Adipocyte (in vitro differentiated cells): ENCODE results near the gene LRRN2.
A peak's percentile ranks its signal among the peaks of the same experiment; 100 is the strongest.
"Not testable (repeated sequence)": the region's sequence is repeated elsewhere in the genome, so short reads cannot be mapped to it uniquely, and the experiment has no call there.

Experiments used
- DNase-seq: peaks from one replicate; pipeline ENCODE4 v3.0.0-alpha.2; 2015; ENCODE audit warnings: low read depth
- H3K27me3 ChIP-seq: replicated peaks from 2 replicates; pipeline ENCODE4 v1.7.0; 2013; ENCODE audit warnings: mild to moderate bottlenecking, low read length, moderate library complexity; ENCODE audit not compliant: control insufficient read depth, insufficient read depth
- H3K36me3 ChIP-seq: 2 replicates; pipeline ENCODE4 v1.7.0; 2013; ENCODE audit warnings: low read length, mild to moderate bottlenecking, moderate library complexity; ENCODE audit not compliant: control insufficient read depth, insufficient read depth, severe bottlenecking
- H3K4me1 ChIP-seq: 2 replicates; pipeline ENCODE4 v1.7.0; 2013; ENCODE audit warnings: mild to moderate bottlenecking, low read length, moderate library complexity; ENCODE audit not compliant: control insufficient read depth, insufficient read depth
- H3K4me3 ChIP-seq: 2 replicates; pipeline ENCODE4 v1.7.0; 2013; ENCODE audit warnings: mild to moderate bottlenecking, low read length, moderate library complexity
- H3K9ac ChIP-seq: 2 replicates; pipeline ENCODE4 v1.7.0; 2013; ENCODE audit warnings: mild to moderate bottlenecking, low read length, moderate library complexity
- H3K9me3 ChIP-seq: 2 replicates; pipeline ENCODE4 v1.7.0; 2013; ENCODE audit warnings: mild to moderate bottlenecking, low read length, moderate library complexity; ENCODE audit not compliant: control insufficient read depth

The LRRN2 gene

GRCh38 chr1:204576422-204576821 is 109.1 kb downstream of the LRRN2 start:
- no peak for DNase-seq
- Histone ChIP-seq H3K36me3 (no peaks in the 10 kb centered on the region), H3K4me1 (peaks cover 23% of the 10 kb centered on the region)

GRCh38 chr1:204575221-204576190 is 110.0 kb downstream of the LRRN2 start:
- Histone ChIP-seq H3K4me3 (no peak overlapping the region), H3K27me3 (no peaks in the 10 kb centered on the region)

More at GRCh38 chr1:204576422-204576821, 109.1 kb downstream of the LRRN2 start:
- no peak overlapping the region for H3K9ac ChIP-seq
- H3K9me3 ChIP-seq = no peaks in the 10 kb centered on the region
- H3K4me3 ChIP-seq = no peak overlapping the region
- no peaks in the 10 kb centered on the region for H3K27me3 ChIP-seq

GRCh38 chr1:204574865-204575163 is 110.7 kb downstream of the LRRN2 start:
- peaks cover 25% of the 10 kb centered on the region for H3K4me1 ChIP-seq
- DNase-seq = no peak
- no peak overlapping the region for H3K9ac ChIP-seq
- no peaks in the 10 kb centered on the region for H3K27me3 ChIP-seq
- no peaks in the 10 kb centered on the region for H3K36me3 ChIP-seq
- peaks cover 3% of the 10 kb centered on the region for H3K9me3 ChIP-seq
- no peak overlapping the region for H3K4me3 ChIP-seq

More at GRCh38 chr1:204575221-204576190, 110.0 kb downstream of the LRRN2 start:
- H3K4me1 ChIP-seq = peaks cover 25% of the 10 kb centered on the region
- H3K9ac ChIP-seq = no peak overlapping the region
- H3K36me3 ChIP-seq = no peaks in the 10 kb centered on the region
- no peak for DNase-seq
- H3K9me3 ChIP-seq = no peaks in the 10 kb centered on the region

DNA sequence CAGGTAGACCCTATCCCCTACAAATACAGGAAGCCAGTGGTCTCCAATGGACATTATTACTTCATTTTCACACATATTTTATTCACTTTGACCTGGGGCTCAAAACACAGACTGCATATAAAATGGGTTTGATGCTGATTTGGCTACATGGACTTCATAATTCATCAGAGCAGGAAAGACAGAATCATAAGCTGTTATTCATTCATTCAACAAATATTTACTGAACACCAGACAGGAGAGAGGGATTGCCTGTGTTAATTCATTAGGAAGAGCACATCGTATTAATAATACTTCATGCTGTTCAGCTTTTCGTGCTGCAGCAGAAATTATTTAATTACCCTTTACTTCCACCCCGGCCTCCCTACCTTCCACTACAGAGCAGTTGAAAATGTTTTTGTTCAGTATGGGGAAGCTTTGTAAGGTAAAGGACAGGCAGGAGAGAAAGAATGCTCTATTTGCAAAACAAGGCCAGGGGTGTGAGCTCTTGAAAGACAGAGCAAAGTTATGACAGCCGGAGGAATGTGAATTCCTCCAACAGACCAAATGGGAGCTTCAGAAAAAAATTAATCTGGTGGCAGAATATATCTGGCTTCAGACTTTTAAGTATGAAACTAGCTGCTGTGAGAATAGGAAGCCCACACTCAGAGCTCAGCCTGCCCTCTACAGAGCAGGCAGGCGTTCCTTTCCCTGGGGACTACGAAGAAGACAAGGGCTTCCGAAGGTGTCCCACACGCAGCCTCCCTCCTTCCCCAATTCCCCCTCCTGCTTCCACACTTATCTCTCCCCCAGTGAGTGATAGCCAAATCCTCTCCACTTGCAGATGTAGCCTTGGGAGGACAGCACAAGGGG is 111.3 kb downstream of the LRRN2 start:
- no peak for DNase-seq
- H3K9me3 ChIP-seq = peaks cover 3% of the 10 kb centered on the region
- H3K4me1 ChIP-seq = peaks cover 23% of the 10 kb centered on the region
- no peaks in the 10 kb centered on the region for H3K36me3 ChIP-seq
- no peak overlapping the region for H3K9ac ChIP-seq
- H3K4me3 ChIP-seq = no peak overlapping the region
- no peaks in the 10 kb centered on the region for H3K27me3 ChIP-seq

DNA sequence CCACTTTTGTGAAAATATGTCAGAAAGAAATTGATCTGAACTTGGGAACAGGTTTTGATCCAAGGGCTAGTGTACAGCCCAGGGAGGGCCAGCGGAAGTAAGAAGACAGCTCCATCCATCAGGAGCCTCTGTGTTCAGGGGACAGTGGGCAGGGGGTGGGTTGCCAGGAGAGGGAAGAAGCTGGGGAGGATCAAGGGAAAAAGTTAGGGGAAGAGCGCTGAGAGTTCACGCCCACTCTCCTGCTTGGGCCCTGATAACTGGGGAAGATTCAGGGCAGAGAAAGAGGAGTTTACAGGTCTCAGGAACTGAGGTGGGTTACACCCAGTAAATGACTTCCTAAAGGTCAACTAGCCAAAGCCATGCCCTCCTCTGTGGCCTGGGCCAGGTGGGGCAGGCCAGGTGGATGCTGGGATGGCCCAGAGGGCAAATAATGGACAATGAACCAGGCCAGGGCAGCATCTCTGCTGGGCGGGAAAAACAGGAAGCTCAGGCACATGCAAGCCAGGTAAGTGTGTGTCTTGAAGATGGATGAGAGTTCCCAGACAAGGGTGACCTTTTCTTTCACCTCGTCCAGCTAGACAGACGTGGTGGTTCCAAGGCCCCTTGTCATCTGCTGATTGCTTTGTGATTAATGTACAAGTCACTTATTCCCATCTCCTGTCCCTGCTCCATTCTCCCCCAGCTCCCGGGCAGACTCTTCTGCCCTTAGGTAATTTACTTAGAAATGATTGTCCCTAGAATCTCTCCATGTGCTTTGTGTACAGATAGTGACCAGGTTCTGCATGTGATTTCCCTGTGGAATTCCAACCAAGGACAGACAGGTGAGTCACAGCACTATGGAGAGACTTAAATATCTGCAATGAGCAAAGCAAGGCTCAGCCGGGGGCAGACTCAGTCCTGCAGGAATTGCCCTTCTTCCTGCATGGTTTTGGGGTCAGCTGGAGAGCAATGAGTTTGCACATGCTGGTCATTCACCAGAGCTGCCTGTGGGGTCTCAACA is 112.3 kb downstream of the LRRN2 start:
- peaks cover 25% of the 10 kb centered on the region for H3K4me1 ChIP-seq
- H3K4me3 ChIP-seq = no peak overlapping the region
- no peaks in the 10 kb centered on the region for H3K27me3 ChIP-seq
- no peak overlapping the region for H3K9ac ChIP-seq
- H3K9me3 ChIP-seq = peaks cover 3% of the 10 kb centered on the region
- no peak for DNase-seq
- no peaks in the 10 kb centered on the region for H3K36me3 ChIP-seq

DNA sequence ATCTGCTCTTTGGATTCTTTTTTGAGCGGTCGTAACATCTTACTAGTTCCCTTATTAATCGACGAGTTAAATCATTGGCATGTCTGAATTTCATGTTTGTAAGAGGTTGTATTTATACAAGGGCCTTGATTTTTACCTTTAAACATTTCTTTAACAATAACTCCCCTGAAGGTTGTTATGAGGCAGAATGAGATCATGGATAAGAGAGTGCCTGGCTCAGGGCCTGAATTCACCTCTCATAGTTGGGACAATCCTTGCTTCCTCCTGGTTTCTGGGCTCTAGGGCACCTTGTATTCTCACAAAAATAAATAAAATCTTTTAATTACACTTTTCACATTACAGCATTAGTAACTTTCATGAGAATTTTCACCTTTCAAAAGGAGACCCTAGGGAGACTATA is 113.9 kb downstream of the LRRN2 start:
- Histone ChIP-seq H3K9ac (no peak overlapping the region), H3K4me1 (peaks cover 25% of the 10 kb centered on the region), H3K36me3 (peaks cover 6% of the 10 kb centered on the region), H3K4me3 (no peak overlapping the region), H3K27me3 (no peaks in the 10 kb centered on the region), H3K9me3 (peaks cover 3% of the 10 kb centered on the region)
- no peak for DNase-seq

DNA sequence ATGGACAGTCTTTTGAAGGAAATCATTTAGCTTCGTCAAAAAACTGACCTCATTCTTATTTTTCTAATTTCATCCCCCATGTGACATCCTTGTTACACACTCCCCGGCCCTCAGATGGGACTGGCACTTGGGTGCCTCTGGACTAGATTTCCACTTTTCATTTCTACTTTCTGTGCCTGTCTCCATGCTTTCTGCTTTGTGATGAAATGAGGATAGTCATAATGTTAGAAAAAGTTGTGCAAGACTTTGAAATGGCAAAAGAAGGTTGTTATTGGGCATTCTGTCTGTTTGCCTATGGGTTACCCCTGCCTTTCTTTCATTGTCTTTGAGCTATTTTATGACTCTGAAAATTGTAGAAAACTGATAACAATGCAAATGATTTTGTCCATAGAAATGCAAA is 114.4 kb downstream of the LRRN2 start:
- peaks cover 3% of the 10 kb centered on the region for H3K9me3 ChIP-seq
- no peak overlapping the region for H3K9ac ChIP-seq
- peaks cover 25% of the 10 kb centered on the region for H3K4me1 ChIP-seq
- H3K4me3 ChIP-seq = no peak overlapping the region
- no peaks in the 10 kb centered on the region for H3K27me3 ChIP-seq
- H3K36me3 ChIP-seq = peaks cover 6% of the 10 kb centered on the region
- DNase-seq = peak; percentile 13

DNA sequence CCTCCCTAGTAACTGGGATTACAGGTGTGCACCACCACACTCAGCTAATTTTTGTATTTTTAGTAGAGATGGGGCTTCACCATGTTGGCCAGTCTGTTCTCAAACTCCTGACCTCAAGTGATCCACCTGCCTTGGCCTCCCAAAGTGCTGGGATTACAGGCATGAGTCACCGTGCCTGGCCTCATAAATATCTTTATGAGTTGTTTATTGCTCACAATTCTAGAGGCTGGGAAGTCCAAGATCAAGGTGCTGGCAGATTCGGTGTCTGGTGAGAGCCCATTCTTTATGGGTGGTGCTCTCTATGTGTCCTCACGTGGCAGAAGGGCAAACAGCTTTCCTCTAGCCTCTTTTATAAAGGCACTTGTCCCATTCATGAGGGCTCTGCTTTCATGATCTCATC is 115.5 kb downstream of the LRRN2 start:
- not testable (repeated sequence) for H3K4me3 ChIP-seq, DNase-seq, H3K27me3 ChIP-seq, H3K9me3 ChIP-seq, H3K9ac ChIP-seq, H3K36me3 ChIP-seq
- peaks cover 29% of the 10 kb centered on the region for H3K4me1 ChIP-seq

DNA sequence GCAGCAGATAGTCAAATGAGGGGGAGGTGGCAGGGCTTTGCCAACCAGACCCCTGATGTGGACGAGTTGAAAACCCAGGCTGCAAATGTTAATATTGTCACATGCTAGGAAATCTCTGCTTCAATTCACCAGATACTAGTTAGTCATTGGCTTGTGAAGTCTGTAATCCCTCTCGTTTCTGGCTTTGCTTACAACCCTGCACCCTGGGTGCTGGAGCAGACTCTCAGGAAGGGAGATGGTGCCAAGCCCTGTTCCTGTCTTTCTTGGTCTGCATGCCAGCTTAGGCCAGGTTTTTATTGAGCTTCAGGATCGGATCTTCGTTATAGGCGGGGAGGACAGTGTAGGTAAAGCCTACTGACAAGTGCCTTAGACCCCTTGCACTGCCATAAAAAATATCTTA is 116.1 kb downstream of the LRRN2 start:
- peaks cover 3% of the 10 kb centered on the region for H3K9me3 ChIP-seq
- no peaks in the 10 kb centered on the region for H3K27me3 ChIP-seq
- H3K4me3 ChIP-seq = no peak overlapping the region
- H3K4me1 ChIP-seq = peaks cover 26% of the 10 kb centered on the region
- H3K9ac ChIP-seq = no peak overlapping the region
- H3K36me3 ChIP-seq = peaks cover 9% of the 10 kb centered on the region
- no peak for DNase-seq

- peaks cover 19% of the 10 kb centered on the region for H3K4me1 ChIP-seq
- no peak overlapping the region for H3K9ac ChIP-seq
- H3K4me3 ChIP-seq = no peak overlapping the region
- DNase-seq = no peak
- no peaks in the 10 kb centered on the region for H3K27me3 ChIP-seq
- peaks cover 10% of the 10 kb centered on the region for H3K36me3 ChIP-seq
- H3K9me3 ChIP-seq = peaks cover 3% of the 10 kb centered on the region
Observed at GRCh38 chr1:204568576-204569315, 116.8 kb downstream of the LRRN2 start.
